Panc1 (cell line): ENCODE data around the gene NECAP2. TPM values are rescaled to one million over a fixed set of nuclear protein-coding genes. Genes with fewer than 3 reads are reported as not detected.
"Not testable (repeated sequence)": the region's sequence is repeated elsewhere in the genome, so short reads cannot be mapped to it uniquely, and the experiment has no call there.

ENCODE experiments used
- ATAC-seq: fragments of 200-7000 bp; cut with Tn5 transposase; 2 replicates; pipeline ENCODE4 v1.9.1; 2020; ENCODE audit warnings: mild to moderate bottlenecking, moderate library complexity
- BruUV-seq: library from RNA; stranded (reverse); fragments of 400-500 nt; replicated peaks from 2 replicates; lab custom pipeline; 2021; lab: Mats Ljungman, UMichigan
- CTCF ChIA-PET: fragments of 300-600 bp; sonication (Branson Sonifier 250); formaldehyde crosslinking; loops from one replicate; lab custom pipeline; 2022; ENCODE audit warnings: antibody characterized with exemption; lab: Charles Lee
- POLR2A ChIA-PET: fragments of 300-600 bp; sonication (Branson Sonifier 250); formaldehyde crosslinking; loops from one replicate; lab custom pipeline; 2022; ENCODE audit warnings: antibody characterized with exemption; lab: Charles Lee
- DNase-seq: peaks from one replicate; pipeline ENCODE4 v3.0.0-alpha.2; 2010; ENCODE audit warnings: low read depth, low spot score
- H3K27ac ChIP-seq: 2 replicates; pipeline ENCODE4 v1.5.1; 2011; ENCODE audit warnings: mild to moderate bottlenecking, low read length, inconsistent platforms
- H3K27me3 ChIP-seq: fragments of 200-500 bp; sonication (Bioruptor generic); 2 replicates; pipeline ENCODE4 v1.6.0; 2014; ENCODE audit warnings: low read length, inconsistent platforms; ENCODE audit not compliant: control insufficient read depth, insufficient read depth
- H3K36me3 ChIP-seq: fragments of 200-500 bp; sonication (Bioruptor generic); 2 replicates; pipeline ENCODE4 v1.5.1; 2014; ENCODE audit warnings: inconsistent platforms, mild to moderate bottlenecking, low read length, moderate library complexity; ENCODE audit not compliant: control insufficient read depth, insufficient read depth
- H3K4me1 ChIP-seq: 2 replicates; pipeline ENCODE4 v1.5.1; 2011; ENCODE audit warnings: inconsistent platforms, mild to moderate bottlenecking, low read length, moderate library complexity; ENCODE audit not compliant: control insufficient read depth, insufficient read depth
- H3K4me3 ChIP-seq, 2 experiments: 2 replicates each; pipeline ENCODE4 v1.5.1; 2011 to 2012; ENCODE audit warnings: low read depth in 2 of 2, low read length in 2 of 2, mild to moderate bottlenecking in 2 of 2, inconsistent platforms in 1 of 2, moderate library complexity in 1 of 2
- H3K9me3 ChIP-seq: fragments of 200-500 bp; sonication (Bioruptor generic); 2 replicates; pipeline ENCODE4 v1.5.1; 2014; ENCODE audit warnings: low read depth, mild to moderate bottlenecking, inconsistent platforms, low read length, moderate library complexity; ENCODE audit not compliant: control insufficient read depth, insufficient read depth
- CTCF ChIP-seq: fragments of 450-650 bp; IDR thresholded peaks from 2 replicates; pipeline ENCODE4 v1.5.1; 2017; ENCODE audit warnings: mild to moderate bottlenecking
- POLR2AphosphoS5 ChIP-seq: IDR thresholded peaks from 2 replicates; pipeline ENCODE4 v1.6.1; 2012; ENCODE audit warnings: mild to moderate bottlenecking, low read depth, low read length, moderate library complexity
- REST ChIP-seq, 2 experiments: IDR thresholded peaks; 2 replicates each; pipeline ENCODE4 v1.6.1; 2011 to 2012; ENCODE audit warnings: low read depth in 2 of 2, control low read depth in 1 of 2, low read length in 1 of 2, mild to moderate bottlenecking in 1 of 2, moderate library complexity in 1 of 2; ENCODE audit not compliant: insufficient read depth in 1 of 2
- SIN3A ChIP-seq: IDR thresholded peaks from 2 replicates; pipeline ENCODE4 v1.6.1; 2012; ENCODE audit warnings: low read depth, mild to moderate bottlenecking, low read length, moderate library complexity, borderline replicate concordance; ENCODE audit not compliant: insufficient read depth
- TCF7L2 ChIP-seq: IDR thresholded peaks from 2 replicates; pipeline ENCODE4 v1.6.1; 2011; ENCODE audit warnings: mild to moderate bottlenecking, low read depth, low read length, inconsistent platforms
- in situ Hi-C: cut with HindIII; loops from 2 replicates; pipeline ENCODE4 v1.10.0; 2016; ENCODE audit warnings: low sequenced_read_pairs, low pct_unique_long_range_greater_than_20kb
- intact Hi-C: fragments of 100-400 bp; cut with micrococcal nuclease; formaldehyde crosslinking; loops from one replicate; pipeline ENCODE4 v1.10.0; 2022; ENCODE audit not compliant: unreplicated experiment
- total RNA-seq: library from RNA; stranded (reverse); gene quantifications from one replicate; pipeline ENCODE4 v1.2.1, GENCODE V29; 2021; ENCODE audit not compliant: unreplicated experiment

Gene NECAP2
- total RNA-seq, 1 experiment from 2014 or later: 56.8 TPM

- in situ Hi-C loops: no loop called here
- H3K36me3 ChIP-seq: no peaks in the 10 kb centered on the region
These were observed 43.9 kb downstream of the NECAP2 start for GRCh38 chr1:16484501-16484835.

GRCh38 chr1:16484931-16485330, 44.4 kb downstream of the NECAP2 start:
- in situ Hi-C loops (no loop called here), intact Hi-C loops (no loop called here)
- H3K27ac ChIP-seq: no peak overlapping the region
- ChIA-PET CTCF (no interaction called here), POLR2A (interaction anchor here (0.6 kb wide), 1 partner anchor 119 kb away, joined by 5 read pairs; no protein-coding TSS in a partner anchor)
- no peaks in the 10 kb centered on the region for H3K4me1 ChIP-seq
- BruUV-seq: no TSS peak
- no peaks in the 10 kb centered on the region for H3K36me3 ChIP-seq
- H3K27me3 ChIP-seq: no peaks in the 10 kb centered on the region
- no peak for DNase-seq
- no peaks in the 10 kb centered on the region for H3K9me3 ChIP-seq
- ATAC-seq: no peak
- TF ChIP-seq TCF7L2 (no peak), SIN3A (no peak), REST (IDR thresholded peaks at IDR 0.05; ENCODE audit: insufficient read depth in 1 of 2, low read depth in 2 of 2, low read length in 1 of 2) (no peak), CTCF (no peak), POLR2AphosphoS5 (no peak)
- no peak overlapping the region for H3K4me3 ChIP-seq

More at GRCh38 chr1:16484501-16484835, 43.9 kb downstream of the NECAP2 start:
- Histone ChIP-seq H3K4me3 (no peak overlapping the region), H3K27me3 (no peaks in the 10 kb centered on the region), H3K9me3 (no peaks in the 10 kb centered on the region), H3K27ac (no peak overlapping the region), H3K4me1 (no peaks in the 10 kb centered on the region)
- no TSS peak for BruUV-seq
- no peak for TF ChIP-seq REST (IDR thresholded peaks at IDR 0.05; ENCODE audit: insufficient read depth in 1 of 2, low read depth in 2 of 2, low read length in 1 of 2)
- TF ChIP-seq CTCF: no peak
- TF ChIP-seq POLR2AphosphoS5: no peak
- TF ChIP-seq TCF7L2: no peak
- 0 out of 2 replicates have a peak, but pooled peaks have one; percentile 15 for ATAC-seq
- ChIA-PET CTCF (no interaction called here), POLR2A (no interaction called here)
- intact Hi-C loops: no loop called here
- no peak for DNase-seq

GRCh38 chr1:16486316-16486715, 45.8 kb downstream of the NECAP2 start:
- H3K27me3 ChIP-seq, H3K36me3 ChIP-seq, BruUV-seq, H3K4me1 ChIP-seq, DNase-seq, H3K4me3 ChIP-seq, POLR2A ChIA-PET, H3K27ac ChIP-seq, H3K9me3 ChIP-seq, ATAC-seq, in situ Hi-C loops, intact Hi-C loops: not testable (repeated sequence)
- CTCF ChIA-PET: interaction anchor here (0.6 kb wide), 1 partner anchor 45 kb away, joined by 7 read pairs; no protein-coding TSS in a partner anchor

- POLR2A ChIA-PET, CTCF ChIA-PET, in situ Hi-C loops: not testable (repeated sequence)
These were observed 46.5 kb downstream of the NECAP2 start for GRCh38 chr1:16487011-16487410.

More at GRCh38 chr1:16487011-16487410, 46.5 kb downstream of the NECAP2 start:
- H3K4me1 ChIP-seq, H3K4me3 ChIP-seq, intact Hi-C loops, H3K9me3 ChIP-seq, ATAC-seq, H3K36me3 ChIP-seq, DNase-seq, BruUV-seq, H3K27me3 ChIP-seq, H3K27ac ChIP-seq: not testable (repeated sequence)
